ENCODE measurements around the gene KCNT1.

Gene KCNT1

GRCh38 chr9:135794057-135794335 lies 92.0 kb downstream of the KCNT1 start:
- Histone ChIP-seq H3K36me3 (replicated peaks; ENCODE audit: low read depth, low read length) (no peaks in the 10 kb centered on the region), H3K9ac (ENCODE audit: low read length) (no peak overlapping the region), H3K4me2 (ENCODE audit: low read length) (no peak overlapping the region), H2AFZ (ENCODE audit: low read depth, low read length) (no peak overlapping the region), H4K20me1 (ENCODE audit: insufficient read depth, low read length) (no peaks in the 10 kb centered on the region), H3K9me3 (ENCODE audit: insufficient read depth, low read length) (no peaks in the 10 kb centered on the region), H3K79me2 (ENCODE audit: low read length) (no peaks in the 10 kb centered on the region), H3K27me3 (ENCODE audit: low read depth, low read length) (no peaks in the 10 kb centered on the region), H3K27ac (ENCODE audit: low read length) (no peak overlapping the region), H3K4me1 (ENCODE audit: low read length) (no peaks in the 10 kb centered on the region), H3K4me3 (ENCODE audit: low read length) (no peak overlapping the region)
- TF ChIP-seq EZH2phosphoT487 (IDR thresholded peaks at IDR 0.05; ENCODE audit: low read depth), result no peak
- TF ChIP-seq, protein P1, sequence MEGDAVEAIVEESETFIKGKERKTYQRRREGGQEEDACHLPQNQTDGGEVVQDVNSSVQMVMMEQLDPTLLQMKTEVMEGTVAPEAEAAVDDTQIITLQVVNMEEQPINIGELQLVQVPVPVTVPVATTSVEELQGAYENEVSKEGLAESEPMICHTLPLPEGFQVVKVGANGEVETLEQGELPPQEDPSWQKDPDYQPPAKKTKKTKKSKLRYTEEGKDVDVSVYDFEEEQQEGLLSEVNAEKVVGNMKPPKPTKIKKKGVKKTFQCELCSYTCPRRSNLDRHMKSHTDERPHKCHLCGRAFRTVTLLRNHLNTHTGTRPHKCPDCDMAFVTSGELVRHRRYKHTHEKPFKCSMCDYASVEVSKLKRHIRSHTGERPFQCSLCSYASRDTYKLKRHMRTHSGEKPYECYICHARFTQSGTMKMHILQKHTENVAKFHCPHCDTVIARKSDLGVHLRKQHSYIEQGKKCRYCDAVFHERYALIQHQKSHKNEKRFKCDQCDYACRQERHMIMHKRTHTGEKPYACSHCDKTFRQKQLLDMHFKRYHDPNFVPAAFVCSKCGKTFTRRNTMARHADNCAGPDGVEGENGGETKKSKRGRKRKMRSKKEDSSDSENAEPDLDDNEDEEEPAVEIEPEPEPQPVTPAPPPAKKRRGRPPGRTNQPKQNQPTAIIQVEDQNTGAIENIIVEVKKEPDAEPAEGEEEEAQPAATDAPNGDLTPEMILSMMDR (IDR thresholded peaks at IDR 0.05; ENCODE audit: low read depth, low read length), result no peak

DNA sequence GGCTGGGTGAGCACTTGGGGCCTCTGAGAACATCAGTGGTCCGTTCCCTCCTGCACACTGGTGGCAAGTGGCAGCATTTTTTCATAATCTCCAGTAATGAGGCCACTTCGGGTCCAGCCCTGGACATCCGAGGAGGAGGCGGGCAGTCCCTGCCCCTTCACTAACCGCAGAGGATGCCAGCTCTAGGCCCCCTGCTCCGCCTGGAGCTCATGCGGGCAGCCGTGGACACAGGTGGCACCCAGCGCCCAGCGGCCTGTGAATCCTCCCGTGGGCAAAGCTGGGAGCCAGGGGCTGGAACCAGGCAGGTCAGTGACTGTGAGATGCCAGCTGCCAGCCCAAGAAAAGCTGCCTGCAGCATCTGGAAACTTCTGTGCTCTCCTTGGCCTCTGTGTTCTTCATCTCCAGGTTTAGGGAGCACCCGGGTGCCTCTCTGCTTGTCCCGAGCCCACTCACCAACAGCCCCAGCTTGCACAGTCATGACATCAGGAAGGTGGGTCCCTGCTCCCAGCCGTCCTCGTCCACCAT lies 92.4 kb downstream of the KCNT1 start:
- Histone ChIP-seq H3K79me2 (ENCODE audit: low read length) (no peaks in the 10 kb centered on the region), H3K36me3 (replicated peaks; ENCODE audit: low read depth, low read length) (no peaks in the 10 kb centered on the region), H4K20me1 (ENCODE audit: insufficient read depth, low read length) (no peaks in the 10 kb centered on the region), H3K4me3 (ENCODE audit: low read length) (no peak overlapping the region), H2AFZ (ENCODE audit: low read depth, low read length) (no peak overlapping the region), H3K4me2 (ENCODE audit: low read length) (no peak overlapping the region), H3K9me3 (ENCODE audit: insufficient read depth, low read length) (no peaks in the 10 kb centered on the region), H3K4me1 (ENCODE audit: low read length) (no peaks in the 10 kb centered on the region), H3K27me3 (ENCODE audit: low read depth, low read length) (no peaks in the 10 kb centered on the region), H3K9ac (ENCODE audit: low read length) (no peak overlapping the region), H3K27ac (ENCODE audit: low read length) (no peak overlapping the region)
- TF ChIP-seq EZH2phosphoT487 (IDR thresholded peaks at IDR 0.05; ENCODE audit: low read depth), result no peak
- TF ChIP-seq, protein P1 (IDR thresholded peaks at IDR 0.05; ENCODE audit: low read depth, low read length), result no peak

DNA sequence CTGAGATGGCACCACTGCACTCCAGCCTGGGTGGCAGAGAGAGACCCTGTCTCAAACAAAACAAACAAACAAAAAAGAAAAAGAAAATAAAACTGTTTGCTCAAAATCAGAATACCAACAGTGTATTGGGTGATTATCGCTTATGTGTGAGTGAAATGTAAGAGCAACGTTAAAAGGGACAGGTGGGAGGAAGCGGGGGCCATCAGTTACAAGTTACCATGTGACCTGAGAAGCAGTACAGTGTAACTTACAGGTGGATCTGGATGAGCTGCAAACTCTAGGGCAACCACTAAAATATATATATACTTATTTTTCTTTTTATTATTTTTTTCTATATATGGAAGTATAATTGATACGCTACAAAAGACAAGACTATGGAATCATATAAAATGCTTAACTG lies 93.4 kb downstream of the KCNT1 start:
- H3K27ac ChIP-seq (ENCODE audit: low read length), result no peak overlapping the region
- H3K36me3 ChIP-seq (replicated peaks; ENCODE audit: low read depth, low read length), result no peaks in the 10 kb centered on the region
- H3K4me1 ChIP-seq (ENCODE audit: low read length), result no peaks in the 10 kb centered on the region
- no peaks in the 10 kb centered on the region for H4K20me1 ChIP-seq (ENCODE audit: insufficient read depth, low read length)
- no peak overlapping the region for H3K4me2 ChIP-seq (ENCODE audit: low read length)
- H3K9ac ChIP-seq (ENCODE audit: low read length), result no peak overlapping the region
- H3K27me3 ChIP-seq (ENCODE audit: low read depth, low read length), result no peaks in the 10 kb centered on the region
- no peak overlapping the region for H3K4me3 ChIP-seq (ENCODE audit: low read length)
- no peaks in the 10 kb centered on the region for H3K79me2 ChIP-seq (ENCODE audit: low read length)
- TF ChIP-seq EZH2phosphoT487 (IDR thresholded peaks at IDR 0.05; ENCODE audit: low read depth), result no peak
- TF ChIP-seq, protein P1 (IDR thresholded peaks at IDR 0.05; ENCODE audit: low read depth, low read length), result no peak
- H3K9me3 ChIP-seq (ENCODE audit: insufficient read depth, low read length), result no peaks in the 10 kb centered on the region
- H2AFZ ChIP-seq (ENCODE audit: low read depth, low read length), result no peak overlapping the region

DNA sequence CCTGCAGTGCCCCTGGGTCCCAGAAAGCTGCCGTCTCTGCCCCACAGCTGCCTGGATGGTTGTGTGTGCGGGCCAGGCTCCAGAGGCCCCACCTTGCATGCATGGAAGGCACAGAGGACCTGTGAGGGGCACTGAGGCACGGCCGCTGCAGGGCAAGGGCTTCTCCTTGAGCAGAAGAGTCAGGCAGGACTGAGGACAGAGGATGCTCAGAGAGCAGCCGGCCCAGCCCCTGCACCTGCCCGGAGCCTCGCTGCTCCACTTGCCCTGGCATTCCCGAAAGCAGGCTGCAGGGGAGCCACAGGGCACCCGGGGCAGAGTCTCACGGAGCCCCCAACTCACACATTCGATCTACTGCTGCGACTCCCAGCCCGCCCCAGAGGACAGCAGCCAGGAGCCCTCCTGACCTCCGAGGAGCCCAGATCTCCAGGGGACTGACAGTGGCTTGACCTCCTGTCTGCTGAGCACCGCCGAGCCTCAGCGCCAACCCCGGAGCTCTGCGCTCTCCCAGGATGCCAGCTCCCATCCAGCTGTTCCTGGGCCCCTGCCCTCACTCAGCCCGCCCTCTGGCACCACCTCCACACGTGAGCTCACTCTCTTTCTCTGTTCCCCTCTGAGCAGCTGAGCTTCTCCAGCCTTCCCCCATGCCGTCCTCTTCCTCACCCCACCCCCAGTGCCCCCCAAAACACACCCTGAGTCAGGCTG lies 95.0 kb downstream of the KCNT1 start:
- H3K27me3 ChIP-seq (ENCODE audit: low read depth, low read length), result no peaks in the 10 kb centered on the region
- H3K4me3 ChIP-seq (ENCODE audit: low read length), result no peak overlapping the region
- H2AFZ ChIP-seq (ENCODE audit: low read depth, low read length), result no peak overlapping the region
- no peaks in the 10 kb centered on the region for H3K9me3 ChIP-seq (ENCODE audit: insufficient read depth, low read length)
- H4K20me1 ChIP-seq (ENCODE audit: insufficient read depth, low read length), result no peaks in the 10 kb centered on the region
- no peak for TF ChIP-seq EZH2phosphoT487 (IDR thresholded peaks at IDR 0.05; ENCODE audit: low read depth)
- TF ChIP-seq, protein P1 (IDR thresholded peaks at IDR 0.05; ENCODE audit: low read depth, low read length), result no peak
- no peaks in the 10 kb centered on the region for H3K36me3 ChIP-seq (replicated peaks; ENCODE audit: low read depth, low read length)
- H3K4me1 ChIP-seq (ENCODE audit: low read length), result no peaks in the 10 kb centered on the region
- H3K4me2 ChIP-seq (ENCODE audit: low read length), result no peak overlapping the region
- no peaks in the 10 kb centered on the region for H3K79me2 ChIP-seq (ENCODE audit: low read length)
- H3K9ac ChIP-seq (ENCODE audit: low read length), result no peak overlapping the region
- H3K27ac ChIP-seq (ENCODE audit: low read length), result no peak overlapping the region

Measured in OCI-LY3 (cell line).